ENCODE measurements around the gene SYT9. TPM values are rescaled to one million over a fixed set of nuclear protein-coding genes. Genes with fewer than 3 reads are reported as not detected.

Gene SYT9
- total and polyA plus RNA-seq, 2 of the 8 experiments (the other 6 are each of a cell fraction or from before 2014, with no cell fraction given) = 1.5 to 2.9 TPM

GRCh38 chr11:7513234-7514098, 261.8 kb downstream of the SYT9 start, which contains the start of gene PPFIBP2 (continued):
- TF ChIP-seq SP1 (IDR thresholded peaks at IDR 0.05; ENCODE audit: low read depth, low read length) (0 out of 2 replicates have a peak, but pooled peaks have one; percentile 4), TAF1 (IDR thresholded peaks at IDR 0.05; ENCODE audit: low read depth, low read length) (peak; percentile 50; the same call in 1 of the 2 replicates), BACH1 (IDR thresholded peaks at IDR 0.05; ENCODE audit: low read length) (no peak), SIN3A (conservative IDR thresholded peaks at IDR 0.05 in 1 of 2, IDR thresholded peaks at IDR 0.05 in 1 of 2; ENCODE audit: low read depth in 1 of 2, low read length in 2 of 2) (0 out of 4 replicates have a peak, but pooled peaks of 1 of the 2 experiments have one; percentile 15), CHD2 (IDR thresholded peaks at IDR 0.05; ENCODE audit: low read length) (no peak), MAFK (IDR thresholded peaks at IDR 0.05; ENCODE audit: low read depth, low read length) (no peak), EP300 (IDR thresholded peaks at IDR 0.05; ENCODE audit: borderline replicate concordance in 1 of 2, low read depth in 2 of 2, low read length in 2 of 2) (peak in 1 of 2 experiments; percentile 19; a peak in 1 of 3 replicates), KDM5A (IDR thresholded peaks at IDR 0.05; ENCODE audit: low read length) (no peak), TEAD4 (IDR thresholded peaks at IDR 0.05; ENCODE audit: low read depth, low read length) (no peak)
- TF ChIP-seq, protein P1, sequence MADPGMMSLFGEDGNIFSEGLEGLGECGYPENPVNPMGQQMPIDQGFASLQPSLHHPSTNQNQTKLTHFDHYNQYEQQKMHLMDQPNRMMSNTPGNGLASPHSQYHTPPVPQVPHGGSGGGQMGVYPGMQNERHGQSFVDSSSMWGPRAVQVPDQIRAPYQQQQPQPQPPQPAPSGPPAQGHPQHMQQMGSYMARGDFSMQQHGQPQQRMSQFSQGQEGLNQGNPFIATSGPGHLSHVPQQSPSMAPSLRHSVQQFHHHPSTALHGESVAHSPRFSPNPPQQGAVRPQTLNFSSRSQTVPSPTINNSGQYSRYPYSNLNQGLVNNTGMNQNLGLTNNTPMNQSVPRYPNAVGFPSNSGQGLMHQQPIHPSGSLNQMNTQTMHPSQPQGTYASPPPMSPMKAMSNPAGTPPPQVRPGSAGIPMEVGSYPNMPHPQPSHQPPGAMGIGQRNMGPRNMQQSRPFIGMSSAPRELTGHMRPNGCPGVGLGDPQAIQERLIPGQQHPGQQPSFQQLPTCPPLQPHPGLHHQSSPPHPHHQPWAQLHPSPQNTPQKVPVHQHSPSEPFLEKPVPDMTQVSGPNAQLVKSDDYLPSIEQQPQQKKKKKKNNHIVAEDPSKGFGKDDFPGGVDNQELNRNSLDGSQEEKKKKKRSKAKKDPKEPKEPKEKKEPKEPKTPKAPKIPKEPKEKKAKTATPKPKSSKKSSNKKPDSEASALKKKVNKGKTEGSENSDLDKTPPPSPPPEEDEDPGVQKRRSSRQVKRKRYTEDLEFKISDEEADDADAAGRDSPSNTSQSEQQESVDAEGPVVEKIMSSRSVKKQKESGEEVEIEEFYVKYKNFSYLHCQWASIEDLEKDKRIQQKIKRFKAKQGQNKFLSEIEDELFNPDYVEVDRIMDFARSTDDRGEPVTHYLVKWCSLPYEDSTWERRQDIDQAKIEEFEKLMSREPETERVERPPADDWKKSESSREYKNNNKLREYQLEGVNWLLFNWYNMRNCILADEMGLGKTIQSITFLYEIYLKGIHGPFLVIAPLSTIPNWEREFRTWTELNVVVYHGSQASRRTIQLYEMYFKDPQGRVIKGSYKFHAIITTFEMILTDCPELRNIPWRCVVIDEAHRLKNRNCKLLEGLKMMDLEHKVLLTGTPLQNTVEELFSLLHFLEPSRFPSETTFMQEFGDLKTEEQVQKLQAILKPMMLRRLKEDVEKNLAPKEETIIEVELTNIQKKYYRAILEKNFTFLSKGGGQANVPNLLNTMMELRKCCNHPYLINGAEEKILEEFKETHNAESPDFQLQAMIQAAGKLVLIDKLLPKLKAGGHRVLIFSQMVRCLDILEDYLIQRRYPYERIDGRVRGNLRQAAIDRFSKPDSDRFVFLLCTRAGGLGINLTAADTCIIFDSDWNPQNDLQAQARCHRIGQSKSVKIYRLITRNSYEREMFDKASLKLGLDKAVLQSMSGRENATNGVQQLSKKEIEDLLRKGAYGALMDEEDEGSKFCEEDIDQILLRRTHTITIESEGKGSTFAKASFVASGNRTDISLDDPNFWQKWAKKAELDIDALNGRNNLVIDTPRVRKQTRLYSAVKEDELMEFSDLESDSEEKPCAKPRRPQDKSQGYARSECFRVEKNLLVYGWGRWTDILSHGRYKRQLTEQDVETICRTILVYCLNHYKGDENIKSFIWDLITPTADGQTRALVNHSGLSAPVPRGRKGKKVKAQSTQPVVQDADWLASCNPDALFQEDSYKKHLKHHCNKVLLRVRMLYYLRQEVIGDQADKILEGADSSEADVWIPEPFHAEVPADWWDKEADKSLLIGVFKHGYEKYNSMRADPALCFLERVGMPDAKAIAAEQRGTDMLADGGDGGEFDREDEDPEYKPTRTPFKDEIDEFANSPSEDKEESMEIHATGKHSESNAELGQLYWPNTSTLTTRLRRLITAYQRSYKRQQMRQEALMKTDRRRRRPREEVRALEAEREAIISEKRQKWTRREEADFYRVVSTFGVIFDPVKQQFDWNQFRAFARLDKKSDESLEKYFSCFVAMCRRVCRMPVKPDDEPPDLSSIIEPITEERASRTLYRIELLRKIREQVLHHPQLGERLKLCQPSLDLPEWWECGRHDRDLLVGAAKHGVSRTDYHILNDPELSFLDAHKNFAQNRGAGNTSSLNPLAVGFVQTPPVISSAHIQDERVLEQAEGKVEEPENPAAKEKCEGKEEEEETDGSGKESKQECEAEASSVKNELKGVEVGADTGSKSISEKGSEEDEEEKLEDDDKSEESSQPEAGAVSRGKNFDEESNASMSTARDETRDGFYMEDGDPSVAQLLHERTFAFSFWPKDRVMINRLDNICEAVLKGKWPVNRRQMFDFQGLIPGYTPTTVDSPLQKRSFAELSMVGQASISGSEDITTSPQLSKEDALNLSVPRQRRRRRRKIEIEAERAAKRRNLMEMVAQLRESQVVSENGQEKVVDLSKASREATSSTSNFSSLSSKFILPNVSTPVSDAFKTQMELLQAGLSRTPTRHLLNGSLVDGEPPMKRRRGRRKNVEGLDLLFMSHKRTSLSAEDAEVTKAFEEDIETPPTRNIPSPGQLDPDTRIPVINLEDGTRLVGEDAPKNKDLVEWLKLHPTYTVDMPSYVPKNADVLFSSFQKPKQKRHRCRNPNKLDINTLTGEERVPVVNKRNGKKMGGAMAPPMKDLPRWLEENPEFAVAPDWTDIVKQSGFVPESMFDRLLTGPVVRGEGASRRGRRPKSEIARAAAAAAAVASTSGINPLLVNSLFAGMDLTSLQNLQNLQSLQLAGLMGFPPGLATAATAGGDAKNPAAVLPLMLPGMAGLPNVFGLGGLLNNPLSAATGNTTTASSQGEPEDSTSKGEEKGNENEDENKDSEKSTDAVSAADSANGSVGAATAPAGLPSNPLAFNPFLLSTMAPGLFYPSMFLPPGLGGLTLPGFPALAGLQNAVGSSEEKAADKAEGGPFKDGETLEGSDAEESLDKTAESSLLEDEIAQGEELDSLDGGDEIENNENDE (IDR thresholded peaks at IDR 0.05; ENCODE audit: insufficient replicate concordance, low read length) = no peak

Data from H1 (cell line).